ENCODE results near the gene OR5M11. TPM values are rescaled to one million over a fixed set of nuclear protein-coding genes. Genes with fewer than 3 reads are reported as not detected.

OR5M11 gene
- total RNA-seq, 4 donors from 2014 or later: not detected

DNA sequence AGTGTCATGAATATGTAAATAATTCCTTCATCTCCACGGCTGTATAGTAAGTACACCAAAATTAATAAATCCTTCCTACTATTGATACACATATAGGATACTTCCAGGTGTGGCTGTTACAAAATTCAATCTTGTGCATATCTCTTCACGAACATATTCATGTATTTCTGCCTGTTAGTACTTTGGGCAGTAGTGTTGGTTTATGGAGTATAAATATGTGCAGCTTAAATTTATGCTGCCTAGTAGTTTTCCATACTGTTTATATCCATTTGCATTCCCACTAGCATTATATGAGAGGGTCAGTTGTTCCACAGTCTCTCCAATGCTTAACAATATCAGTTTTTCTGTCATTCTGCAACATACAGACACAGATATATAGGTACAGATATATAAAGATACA lies 47.9 kb downstream of the OR5M11 start:
- intact Hi-C loops (cut with DNase I; ENCODE audit: low total_unique reads) (no loop called here), in situ Hi-C loops (cut with MboI; ENCODE audit: low pct_ligation_motif_present in 1 of 4, low pct_unique_long_range_greater_than_20kb in 1 of 4, low sequenced_read_pairs in 3 of 4) (no loop called here)
- Histone ChIP-seq H3K36me3 (no peaks in the 10 kb centered on the region), H3K27ac (no peak overlapping the region), H3K4me1 (no peaks in the 10 kb centered on the region), H3K27me3 (no peaks in the 10 kb centered on the region), H3K4me3 (no peak overlapping the region), H3K9me3 (peaks cover 0 to 3% of the 10 kb centered on the region in 2 donors)
- 77 to 87% methylated on average over 2 of the region's 2 CpGs for WGBS, 2 donors (ENCODE audit: low coverage in 1 of 2)
- TF ChIP-seq POLR2A (IDR thresholded peaks at IDR 0.05) (no peak), EP300 (IDR thresholded peaks at IDR 0.05; ENCODE audit: low read depth) (no peak), POLR2AphosphoS5 (IDR thresholded peaks at IDR 0.05) (no peak)
- TF ChIP-seq, protein P1, sequence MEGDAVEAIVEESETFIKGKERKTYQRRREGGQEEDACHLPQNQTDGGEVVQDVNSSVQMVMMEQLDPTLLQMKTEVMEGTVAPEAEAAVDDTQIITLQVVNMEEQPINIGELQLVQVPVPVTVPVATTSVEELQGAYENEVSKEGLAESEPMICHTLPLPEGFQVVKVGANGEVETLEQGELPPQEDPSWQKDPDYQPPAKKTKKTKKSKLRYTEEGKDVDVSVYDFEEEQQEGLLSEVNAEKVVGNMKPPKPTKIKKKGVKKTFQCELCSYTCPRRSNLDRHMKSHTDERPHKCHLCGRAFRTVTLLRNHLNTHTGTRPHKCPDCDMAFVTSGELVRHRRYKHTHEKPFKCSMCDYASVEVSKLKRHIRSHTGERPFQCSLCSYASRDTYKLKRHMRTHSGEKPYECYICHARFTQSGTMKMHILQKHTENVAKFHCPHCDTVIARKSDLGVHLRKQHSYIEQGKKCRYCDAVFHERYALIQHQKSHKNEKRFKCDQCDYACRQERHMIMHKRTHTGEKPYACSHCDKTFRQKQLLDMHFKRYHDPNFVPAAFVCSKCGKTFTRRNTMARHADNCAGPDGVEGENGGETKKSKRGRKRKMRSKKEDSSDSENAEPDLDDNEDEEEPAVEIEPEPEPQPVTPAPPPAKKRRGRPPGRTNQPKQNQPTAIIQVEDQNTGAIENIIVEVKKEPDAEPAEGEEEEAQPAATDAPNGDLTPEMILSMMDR (IDR thresholded peaks at IDR 0.05): no peak
- DNase-seq: no peak

Other genes starting within 250 kb of the OR5M11 start
- gene OR8K3, start 228.1 kb downstream of the OR5M11 start, total RNA-seq: not detected
- not detected for gene OR8K1, start 197.2 kb downstream of the OR5M11 start, total RNA-seq
- gene OR8J1, start 189.0 kb downstream of the OR5M11 start, total RNA-seq: not detected
- not detected for gene OR8U1, start 167.6 kb downstream of the OR5M11 start, total RNA-seq
- gene OR5AL1, start 130.6 kb downstream of the OR5M11 start, total RNA-seq: not detected
- gene OR5M3, start 69.9 kb downstream of the OR5M11 start, total RNA-seq: not detected
- gene OR5M8, start 51.9 kb downstream of the OR5M11 start, total RNA-seq: not detected
- gene OR5M10, start 34.5 kb upstream of the OR5M11 start, total RNA-seq: not detected
- gene OR5M1, start 71.6 kb upstream of the OR5M11 start, total RNA-seq: not detected
- not detected for gene OR5AP2, start 99.2 kb upstream of the OR5M11 start, total RNA-seq
- not detected for gene OR5AR1, start 120.4 kb upstream of the OR5M11 start, total RNA-seq
- not detected for gene OR9G1, start 155.8 kb upstream of the OR5M11 start, total RNA-seq
- not detected for gene OR9G4, start 205.4 kb upstream of the OR5M11 start, total RNA-seq